HG03025 (cell line): ENCODE data around the gene MYO3B.

Experiments
- ATAC-seq: cut with Tn5 transposase; IDR thresholded peaks from one replicate; pipeline ENCODE4 v1.9.1; 2021; ENCODE audit warnings: mild to moderate bottlenecking, moderate library complexity; ENCODE audit not compliant: unreplicated experiment, low FRiP score

Gene MYO3B

DNA sequence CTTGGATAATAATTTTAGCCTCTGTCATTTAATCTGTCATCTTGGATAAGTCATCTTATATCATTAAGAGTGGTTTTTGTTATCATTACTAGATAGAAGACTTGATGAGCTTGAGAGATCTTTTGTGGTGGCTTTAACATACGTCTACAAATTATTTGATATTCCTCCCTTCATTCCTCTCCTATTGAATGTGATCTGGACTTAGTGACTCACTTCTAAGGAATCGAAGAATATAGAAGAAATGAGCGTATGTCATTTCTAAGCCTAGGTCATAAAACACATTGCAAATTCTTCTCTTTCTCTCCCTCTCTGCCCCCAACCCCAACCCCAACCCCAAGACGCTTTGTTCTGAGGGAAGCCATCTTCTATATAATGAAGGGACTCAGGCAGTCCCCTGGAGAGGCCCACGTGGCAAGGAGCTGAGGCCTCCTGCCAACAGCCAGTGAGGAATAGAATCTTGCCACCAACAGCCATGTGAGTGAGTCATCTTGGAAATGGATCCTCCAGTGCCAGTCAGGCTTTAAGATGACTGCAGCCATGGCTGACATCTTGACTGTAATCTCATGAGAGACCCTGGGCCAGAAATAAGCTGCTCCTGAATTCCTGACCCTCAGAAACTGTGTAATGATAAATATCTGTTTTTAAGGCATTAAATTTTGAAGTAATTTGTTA is 315.6 kb downstream of the MYO3B start:
- ATAC-seq, result no peak

GRCh38 chr2:170495896-170496295 is 317.9 kb downstream of the MYO3B start:
- ATAC-seq, result no peak

DNA sequence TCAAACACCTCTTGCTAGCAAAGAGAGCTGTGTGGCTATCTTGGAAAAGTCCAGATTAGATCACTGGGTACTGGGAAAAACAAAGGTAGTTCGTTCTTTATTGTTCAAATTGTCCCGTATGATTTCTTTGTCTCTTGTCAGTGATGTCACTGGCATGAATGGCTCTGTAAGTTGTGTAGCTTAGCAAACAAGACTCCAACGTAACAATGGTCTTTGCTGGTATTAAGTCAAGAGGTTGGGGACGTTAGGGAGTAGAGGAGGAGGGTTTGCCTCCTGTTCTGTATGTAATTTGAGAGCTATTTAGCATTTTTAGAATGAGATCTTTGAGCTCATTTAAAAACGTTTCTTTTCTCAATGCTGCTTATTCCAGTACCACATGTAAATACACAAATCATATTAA is 320.7 kb downstream of the MYO3B start:
- ATAC-seq, result no peak

- ATAC-seq, result no peak
Measured at GRCh38 chr2:170500104-170500503, 322.2 kb downstream of the MYO3B start.

GRCh38 chr2:170500770-170501169 is 322.8 kb downstream of the MYO3B start:
- no peak for ATAC-seq

DNA sequence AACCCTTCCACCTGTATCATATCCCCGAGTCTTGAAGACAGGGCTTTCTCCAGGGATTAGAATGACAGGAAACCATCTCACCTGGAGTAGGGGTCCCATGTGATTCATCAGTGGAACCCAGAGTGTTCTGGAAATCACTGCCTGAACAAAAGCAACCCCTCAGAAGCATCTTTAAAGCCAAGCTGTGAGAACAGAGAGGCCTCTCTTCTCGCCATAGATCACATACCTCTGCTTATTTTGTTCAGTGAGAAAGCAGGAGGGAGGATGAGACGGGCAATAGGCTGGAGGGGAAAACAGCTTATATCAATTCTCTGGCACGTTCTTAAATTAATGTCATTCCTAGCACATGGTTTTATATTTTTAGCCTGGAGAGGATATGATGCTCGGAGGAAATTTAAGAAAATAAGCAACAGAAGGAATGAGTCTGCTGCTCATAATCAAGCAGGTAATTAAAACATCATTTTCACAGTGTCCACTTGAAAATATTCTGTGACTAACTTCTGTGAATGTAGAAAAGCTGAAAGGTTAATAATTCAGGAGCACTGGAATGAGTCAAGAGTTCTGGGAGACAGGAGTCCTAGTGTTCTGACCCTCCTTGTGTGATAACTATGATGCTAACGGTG is 323.6 kb downstream of the MYO3B start:
- no peak for ATAC-seq

DNA sequence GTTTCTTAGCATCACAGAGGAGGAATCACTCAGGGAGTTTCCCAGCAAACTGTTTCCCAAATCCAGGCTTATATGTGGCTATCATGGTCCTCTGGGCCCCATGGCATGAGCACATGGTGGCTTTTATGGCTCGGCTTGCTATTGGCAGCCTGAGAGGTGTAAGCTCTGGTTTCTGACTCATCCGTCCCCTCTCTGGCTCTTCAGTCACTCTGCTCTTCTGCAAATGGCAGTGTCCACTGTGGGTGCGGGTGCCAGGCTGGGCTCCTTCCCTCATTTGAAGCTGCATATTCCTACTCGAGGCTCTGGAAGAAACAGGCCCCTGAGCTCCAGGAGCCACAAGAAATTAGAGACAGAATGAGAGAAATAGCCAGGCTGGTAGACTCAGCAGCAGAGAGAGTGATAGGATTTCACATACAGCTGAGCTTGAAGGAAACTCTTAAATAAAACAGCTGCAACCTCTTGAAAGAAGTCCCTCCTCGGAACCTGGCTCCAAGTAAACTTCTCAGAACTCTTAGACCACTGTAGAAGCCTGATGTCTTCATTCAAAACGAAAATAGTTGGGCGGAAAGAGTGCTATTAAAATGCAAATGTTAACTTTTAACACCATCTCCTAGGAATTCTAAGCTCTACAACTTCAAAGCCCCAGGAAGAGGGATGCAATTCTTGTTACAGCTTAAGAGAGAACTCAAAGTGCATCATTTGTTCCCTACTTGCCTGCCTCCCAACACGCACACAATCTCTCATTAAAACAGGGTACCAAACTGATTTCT is 324.6 kb downstream of the MYO3B start:
- ATAC-seq, result no peak

DNA sequence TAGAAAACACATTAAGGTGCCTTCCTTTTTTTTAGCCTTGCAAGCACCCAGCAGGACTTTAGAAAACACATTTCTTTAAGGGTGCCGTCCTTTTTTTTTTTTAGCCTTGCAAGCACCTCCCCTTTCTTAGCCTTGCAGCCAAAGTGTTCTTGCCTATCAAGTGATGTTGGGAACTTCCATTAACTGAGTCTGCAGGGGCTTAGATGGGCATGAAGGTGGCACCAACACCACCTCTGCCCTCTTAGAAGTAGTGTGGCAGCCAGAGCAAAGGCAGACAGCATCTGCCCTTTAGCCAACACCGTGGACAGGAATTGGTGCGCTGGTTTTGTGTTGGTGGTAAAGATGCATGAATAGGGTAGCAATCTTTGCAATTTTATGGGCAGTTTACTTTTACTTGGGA is 325.6 kb downstream of the MYO3B start:
- ATAC-seq, result no peak

GRCh38 chr2:170503971-170504809 is 326.2 kb downstream of the MYO3B start:
- no peak for ATAC-seq

DNA sequence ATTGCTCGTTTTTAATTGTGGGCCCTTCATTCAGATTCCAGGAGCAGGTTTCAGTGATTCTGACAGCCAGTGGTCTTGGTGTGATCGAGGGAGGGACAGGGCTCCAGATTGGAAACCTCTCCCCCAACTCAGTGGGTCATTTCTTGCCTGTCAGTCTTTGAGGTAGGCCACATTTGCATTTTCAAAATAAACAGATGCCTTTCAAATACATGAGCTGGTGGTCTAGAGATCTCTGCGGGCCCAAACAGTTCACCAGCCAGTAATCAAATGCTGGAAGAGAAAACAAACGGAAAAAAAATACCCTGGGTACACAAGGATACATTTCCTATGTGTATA is 326.8 kb downstream of the MYO3B start:
- ATAC-seq, result no peak

DNA sequence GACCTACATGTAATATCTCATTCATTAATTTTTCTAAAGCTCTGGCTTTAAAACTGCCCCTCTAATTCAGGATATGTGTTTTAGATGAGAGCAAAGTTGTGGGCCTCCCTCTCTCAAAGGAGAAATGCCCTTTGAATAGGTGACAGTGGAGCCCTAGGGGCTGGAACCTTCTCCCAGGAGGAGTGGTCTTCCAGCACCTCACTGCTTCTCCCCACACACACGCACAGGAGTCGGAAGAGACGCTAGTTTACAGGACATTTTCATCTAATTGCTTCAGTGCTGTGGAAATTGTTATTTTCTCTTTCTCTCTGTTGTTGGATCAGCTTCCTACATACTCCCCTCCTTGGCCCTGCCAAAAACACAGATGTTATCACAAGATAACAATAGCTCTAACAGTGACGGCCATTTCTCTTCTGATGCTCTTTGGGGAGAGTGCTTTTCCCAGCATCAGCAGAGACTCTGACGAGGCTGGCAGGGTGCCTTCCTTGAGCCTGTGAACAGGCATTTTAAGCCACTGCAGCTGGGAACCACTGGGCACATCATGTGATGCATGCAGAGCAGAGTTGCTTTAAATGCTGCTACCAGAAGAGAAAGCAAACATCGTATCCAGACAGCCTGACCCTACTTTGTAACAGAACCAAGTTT is 327.8 kb downstream of the MYO3B start:
- no peak for ATAC-seq

DNA sequence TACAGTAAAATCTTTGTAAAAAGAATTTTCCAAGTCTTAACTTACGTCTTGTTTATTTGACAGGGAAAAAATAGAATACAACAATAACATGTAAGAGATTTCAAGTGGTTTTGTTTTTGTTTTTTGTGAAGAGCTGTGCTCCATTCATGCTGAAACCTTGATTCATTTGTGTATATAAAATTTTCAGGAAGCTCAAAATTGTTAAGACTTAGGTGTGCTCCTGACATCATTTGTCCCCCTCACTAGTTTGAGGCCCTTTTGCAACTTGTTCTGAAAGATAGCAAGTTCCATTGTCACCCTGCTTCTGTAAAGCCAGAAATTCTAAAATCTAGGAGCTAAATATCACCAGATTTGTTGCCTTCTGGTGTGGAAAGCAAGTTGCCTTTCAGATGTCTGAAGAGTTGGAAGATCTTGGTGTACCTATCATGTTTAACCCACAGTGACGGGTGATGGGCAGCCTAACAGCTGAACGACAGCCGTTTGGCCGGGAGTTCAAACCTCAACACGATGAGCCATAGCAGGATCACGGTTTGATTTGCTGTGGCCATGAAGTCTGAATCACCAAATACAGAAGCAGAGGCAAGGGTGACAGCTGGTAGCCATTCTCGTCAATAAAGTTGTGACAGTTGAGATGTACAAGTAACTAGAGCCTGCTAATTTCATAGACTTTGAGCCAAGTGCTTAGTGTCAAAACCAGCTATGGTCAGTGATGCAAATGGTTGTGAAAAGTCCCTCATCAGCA is 331.7 kb downstream of the MYO3B start:
- ATAC-seq, result no peak

DNA sequence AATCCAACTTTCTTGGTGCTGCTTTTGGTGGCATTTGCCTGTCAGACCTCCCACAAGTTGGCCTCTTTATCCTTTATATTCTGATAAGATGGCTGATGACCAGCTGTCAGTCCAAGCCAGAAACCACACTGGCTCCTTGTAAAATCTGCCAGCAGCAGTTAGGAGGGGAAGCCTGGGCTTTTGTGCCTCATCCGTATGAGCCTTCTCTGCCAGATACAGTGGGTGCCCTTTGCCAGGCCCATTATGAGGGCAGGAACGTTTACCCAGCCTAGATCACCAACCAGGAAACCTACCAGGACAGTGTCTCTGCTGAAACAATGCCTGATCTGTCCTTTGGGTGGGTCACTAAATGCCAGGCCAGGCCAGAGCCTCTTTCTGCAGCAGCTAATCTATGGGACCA is 334.3 kb downstream of the MYO3B start:
- no peak for ATAC-seq

GRCh38 chr2:170514140-170514539 is 336.2 kb downstream of the MYO3B start:
- ATAC-seq, result no peak

DNA sequence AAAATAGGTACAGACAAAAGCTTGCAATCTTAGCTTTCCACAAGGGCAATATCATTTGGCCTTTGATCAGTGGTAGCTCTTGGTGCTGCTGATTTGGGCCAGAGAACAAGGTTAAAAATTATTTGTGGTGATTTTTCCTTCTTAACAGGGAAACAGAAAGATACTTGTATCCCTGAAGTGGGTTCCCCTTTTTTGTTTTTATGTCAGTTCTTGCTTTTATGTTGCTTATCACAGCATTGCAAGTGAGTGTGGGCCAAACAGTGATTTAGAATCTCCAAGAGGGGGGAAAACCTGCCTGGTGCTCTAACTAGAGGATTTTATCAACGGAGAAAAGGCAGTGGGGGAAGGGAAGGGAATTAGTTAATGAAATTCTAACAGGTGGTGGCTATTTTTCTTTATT is 339.6 kb downstream of the MYO3B start:
- no peak for ATAC-seq

DNA sequence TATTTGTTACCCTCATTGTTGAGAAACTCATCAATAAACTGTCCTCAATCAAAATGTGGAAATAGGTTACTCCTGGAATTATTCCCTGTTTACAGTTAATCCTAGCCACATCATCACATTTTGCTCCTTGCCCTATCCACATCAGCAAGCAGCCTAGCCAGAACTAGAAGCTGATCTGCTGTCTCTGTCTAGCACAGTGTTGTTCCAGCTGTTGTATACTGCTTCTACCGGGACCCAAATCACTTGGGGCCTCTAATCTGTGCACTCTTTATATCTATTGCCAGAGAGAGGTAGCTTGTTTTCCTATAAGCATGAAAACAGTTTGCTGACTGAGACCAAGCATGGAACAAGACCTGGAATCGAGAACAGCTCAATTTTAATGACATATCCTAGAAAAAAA is 341.0 kb downstream of the MYO3B start:
- ATAC-seq, result no peak

- ATAC-seq, result no peak
Measured at GRCh38 chr2:170521299-170521698, 343.4 kb downstream of the MYO3B start.

DNA sequence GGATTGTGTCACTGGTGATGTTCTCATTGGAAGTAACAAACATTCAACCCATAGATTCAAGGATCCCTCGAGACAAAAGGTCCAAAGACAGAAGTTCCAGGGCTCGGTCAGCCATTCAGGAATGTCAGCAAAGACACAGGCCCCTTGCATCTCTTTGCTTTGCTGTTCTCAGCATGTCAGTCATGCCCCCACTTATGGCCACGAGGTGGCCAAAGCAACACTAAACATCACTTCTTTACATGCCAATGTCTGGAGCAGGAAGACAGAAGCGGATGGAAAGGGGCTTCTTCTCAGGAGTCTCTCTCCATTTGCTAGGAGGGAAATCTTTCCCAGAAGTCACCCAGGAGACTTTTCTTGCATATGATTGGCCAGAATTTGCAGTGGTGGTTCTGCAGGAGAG is 345.6 kb downstream of the MYO3B start:
- ATAC-seq, result no peak

GRCh38 chr2:170524828-170525565 is 347.1 kb downstream of the MYO3B start:
- ATAC-seq, result no peak
